ENCODE measurements around the gene DACT3.

DNA sequence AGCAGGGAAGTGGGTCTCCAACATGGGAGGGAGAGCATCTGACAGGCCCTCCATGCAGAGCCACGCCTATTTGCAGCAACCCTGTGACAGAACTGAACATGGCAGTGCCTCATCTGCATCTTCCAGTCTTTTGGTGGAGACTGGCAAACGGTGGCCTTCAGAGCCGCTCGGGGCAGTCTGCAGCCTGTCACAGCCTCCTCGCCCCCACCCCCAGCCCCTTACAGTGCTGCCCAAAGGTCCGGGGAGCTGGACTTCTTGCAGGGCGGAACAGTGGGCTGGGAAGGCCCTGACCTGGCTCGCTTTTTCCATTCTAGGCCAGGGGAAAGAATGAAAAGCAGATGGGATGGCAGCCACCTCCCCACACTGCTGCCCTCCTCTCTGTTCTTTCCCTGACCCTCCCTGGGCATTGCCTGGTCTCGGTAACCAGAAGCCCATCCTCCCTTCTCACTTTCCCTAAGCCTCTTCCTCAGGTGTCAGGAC, 57.2 kb downstream of the DACT3 start:
- TF ChIP-seq, protein P1, sequence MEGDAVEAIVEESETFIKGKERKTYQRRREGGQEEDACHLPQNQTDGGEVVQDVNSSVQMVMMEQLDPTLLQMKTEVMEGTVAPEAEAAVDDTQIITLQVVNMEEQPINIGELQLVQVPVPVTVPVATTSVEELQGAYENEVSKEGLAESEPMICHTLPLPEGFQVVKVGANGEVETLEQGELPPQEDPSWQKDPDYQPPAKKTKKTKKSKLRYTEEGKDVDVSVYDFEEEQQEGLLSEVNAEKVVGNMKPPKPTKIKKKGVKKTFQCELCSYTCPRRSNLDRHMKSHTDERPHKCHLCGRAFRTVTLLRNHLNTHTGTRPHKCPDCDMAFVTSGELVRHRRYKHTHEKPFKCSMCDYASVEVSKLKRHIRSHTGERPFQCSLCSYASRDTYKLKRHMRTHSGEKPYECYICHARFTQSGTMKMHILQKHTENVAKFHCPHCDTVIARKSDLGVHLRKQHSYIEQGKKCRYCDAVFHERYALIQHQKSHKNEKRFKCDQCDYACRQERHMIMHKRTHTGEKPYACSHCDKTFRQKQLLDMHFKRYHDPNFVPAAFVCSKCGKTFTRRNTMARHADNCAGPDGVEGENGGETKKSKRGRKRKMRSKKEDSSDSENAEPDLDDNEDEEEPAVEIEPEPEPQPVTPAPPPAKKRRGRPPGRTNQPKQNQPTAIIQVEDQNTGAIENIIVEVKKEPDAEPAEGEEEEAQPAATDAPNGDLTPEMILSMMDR (IDR thresholded peaks at IDR 0.05) = no peak
- TF ChIP-seq POLR2A (IDR thresholded peaks at IDR 0.05) (no peak), POLR2AphosphoS5 (IDR thresholded peaks at IDR 0.05; ENCODE audit: insufficient read depth in 1 of 2, low read depth in 1 of 2) (no peak)
